Neuronal stem cell (in vitro differentiated cells): ENCODE measurements around the gene MASP2.
"Not testable (repeated sequence)": the region's sequence is repeated elsewhere in the genome, so short reads cannot be mapped to it uniquely, and the experiment has no call there.

ENCODE experiments used
- DNase-seq: peaks from one replicate; pipeline ENCODE4 v3.0.0-alpha.2; 2013; ENCODE audit warnings: low spot score
- H2AFZ ChIP-seq: one replicate; pipeline ENCODE4 v1.6.1; 2013; ENCODE audit warnings: mild to moderate bottlenecking, low read length, inconsistent platforms
- H2AK5ac ChIP-seq: 2 replicates; pipeline ENCODE4 v1.6.1; 2013; ENCODE audit warnings: low read depth, mild to moderate bottlenecking, inconsistent platforms, low read length, moderate library complexity, mixed read lengths
- H2BK120ac ChIP-seq: 2 replicates; pipeline ENCODE4 v1.6.1; 2013; ENCODE audit warnings: low read depth, mild to moderate bottlenecking, inconsistent platforms, low read length, moderate library complexity, mixed read lengths
- H2BK12ac ChIP-seq: one replicate; pipeline ENCODE4 v1.6.1; 2013; ENCODE audit warnings: low read length, inconsistent platforms
- H2BK15ac ChIP-seq: 2 replicates; pipeline ENCODE4 v1.6.1; 2013; ENCODE audit warnings: mild to moderate bottlenecking, low read length, inconsistent platforms, mixed read lengths
- H2BK5ac ChIP-seq: one replicate; pipeline ENCODE4 v1.6.1; 2013; ENCODE audit warnings: inconsistent platforms, mild to moderate bottlenecking, low read length, moderate library complexity
- H3K14ac ChIP-seq: one replicate; pipeline ENCODE4 v1.6.1; 2013; ENCODE audit warnings: low read length, inconsistent platforms
- H3K18ac ChIP-seq: 2 replicates; pipeline ENCODE4 v1.6.1; 2013; ENCODE audit warnings: low read length, inconsistent platforms
- H3K23ac ChIP-seq: 2 replicates; pipeline ENCODE4 v1.6.1; 2013; ENCODE audit warnings: low read depth, mild to moderate bottlenecking, mixed read lengths, low read length, inconsistent platforms; ENCODE audit not compliant: poor library complexity
- H3K27ac ChIP-seq: replicated peaks from 3 replicates; pipeline ENCODE4 v1.5.1; 2013; ENCODE audit warnings: low read length, inconsistent platforms
- H3K27me3 ChIP-seq, 3 experiments: 2 replicates each; pipeline ENCODE4 v1.6.1; 2013; ENCODE audit warnings: low read length in 3 of 3, mild to moderate bottlenecking in 2 of 3, inconsistent platforms in 1 of 3, low read depth in 1 of 3, mixed read lengths in 1 of 3, moderate library complexity in 1 of 3; ENCODE audit not compliant: control insufficient read depth in 3 of 3, insufficient read depth in 3 of 3
- H3K36me3 ChIP-seq, 2 donors: replicated peaks in 1 of 2; 2 replicates each; pipeline ENCODE4 v1.6.1; 2013; ENCODE audit warnings: low read length in 2 of 2; ENCODE audit not compliant: control insufficient read depth in 2 of 2, insufficient read depth in 2 of 2
- H3K4ac ChIP-seq: 2 replicates; pipeline ENCODE4 v1.6.1; 2013; ENCODE audit warnings: inconsistent platforms, mild to moderate bottlenecking, low read length, moderate library complexity
- H3K4me1 ChIP-seq, 2 donors: 1 replicate in 1 of 2; 2 replicates in 1 of 2; pipeline ENCODE4 v1.6.1; 2013; ENCODE audit warnings: low read length in 2 of 2, low read depth in 1 of 2; ENCODE audit not compliant: control insufficient read depth in 2 of 2, insufficient read depth in 1 of 2
- H3K4me2 ChIP-seq: one replicate; pipeline ENCODE4 v1.6.1; 2013; ENCODE audit warnings: mild to moderate bottlenecking, low read length, inconsistent platforms; ENCODE audit not compliant: insufficient read depth, poor library complexity, severe bottlenecking
- H3K4me3 ChIP-seq, 2 donors: 2 replicates each; pipeline ENCODE4 v1.5.1; 2013; ENCODE audit warnings: low read length in 2 of 2, mild to moderate bottlenecking in 2 of 2, inconsistent platforms in 1 of 2, moderate library complexity in 1 of 2
- H3K79me1 ChIP-seq: one replicate; pipeline ENCODE4 v1.6.1; 2013; ENCODE audit warnings: low read depth, mild to moderate bottlenecking, inconsistent platforms, low read length, moderate library complexity
- H3K9ac ChIP-seq: one replicate; pipeline ENCODE4 v1.6.1; 2013; ENCODE audit warnings: mild to moderate bottlenecking, low read depth, low read length, inconsistent platforms; ENCODE audit not compliant: poor library complexity
- H3K9me3 ChIP-seq, 2 donors: replicated peaks in 1 of 2; 2 replicates each; pipeline versions ENCODE3 to v1.6.1; 2013; ENCODE audit warnings: low read length in 2 of 2, mild to moderate bottlenecking in 2 of 2, inconsistent platforms in 1 of 2, low read depth in 1 of 2, mixed read lengths in 1 of 2, moderate library complexity in 1 of 2; ENCODE audit not compliant: control insufficient read depth in 2 of 2, insufficient read depth in 1 of 2
- H4K8ac ChIP-seq: one replicate; pipeline ENCODE4 v1.6.1; 2013; ENCODE audit warnings: low read depth, mild to moderate bottlenecking, inconsistent platforms, low read length, moderate library complexity
- H4K91ac ChIP-seq: one replicate; pipeline ENCODE4 v1.6.1; 2013; ENCODE audit warnings: low read length, low read depth, mild to moderate bottlenecking, inconsistent platforms; ENCODE audit not compliant: poor library complexity
- WGBS, 2 donors: extraction: QIAGEN DNeasy Blood & Tissue Kit; methylation state at CpG; one replicate each; pipeline ENCODE4 v1.1.7; 2013; ENCODE audit warnings: missing lambda C conversion rate in 2 of 2, mixed read lengths in 1 of 2; ENCODE audit not compliant: insufficient read length in 2 of 2, insufficient replicate concordance in 1 of 2; ENCODE audit errors: extremely low coverage in 2 of 2; 5-methylcytosine and 5-hydroxymethylcytosine counted together

Gene MASP2

GRCh38 chr1:11000526-11000925, 46.5 kb downstream of the MASP2 start:
- Histone ChIP-seq H4K91ac (no peak overlapping the region), H3K9ac (no peak overlapping the region), H2BK120ac (no peak overlapping the region), H3K4me3 (no peak overlapping the region), H2BK15ac (no peak overlapping the region), H3K27me3 (no peaks in the 10 kb centered on the region), H3K79me1 (no peaks in the 10 kb centered on the region), H2AFZ (no peak overlapping the region), H3K14ac (no peak overlapping the region), H3K4me1 (no peaks in the 10 kb centered on the region), H3K36me3 (no peaks in the 10 kb centered on the region), H3K4ac (no peak overlapping the region), H3K4me2 (no peak overlapping the region), H2BK5ac (no peak overlapping the region), H2BK12ac (no peak overlapping the region), H3K9me3 (peaks cover 0 to 2% of the 10 kb centered on the region in 2 donors), H3K18ac (no peak overlapping the region), H3K23ac (no peak overlapping the region), H3K27ac (no peak overlapping the region), H4K8ac (no peak overlapping the region), H2AK5ac (no peak overlapping the region)
- no CpG with 5 or more reads among the region's 1 CpG for WGBS, 2 donors
- DNase-seq, result no peak

GRCh38 chr1:10996100-10996499, 50.9 kb downstream of the MASP2 start:
- Histone ChIP-seq H3K4me3 (no peak overlapping the region), H2BK5ac (no peak overlapping the region), H3K36me3 (no peaks in the 10 kb centered on the region), H3K27ac (no peak overlapping the region), H3K23ac (no peak overlapping the region), H3K4me1 (no peaks in the 10 kb centered on the region), H3K4ac (no peak overlapping the region), H2AK5ac (no peak overlapping the region), H4K91ac (no peak overlapping the region), H3K18ac (no peak overlapping the region), H3K79me1 (no peaks in the 10 kb centered on the region), H4K8ac (no peak overlapping the region), H2BK120ac (no peak overlapping the region), H3K9ac (no peak overlapping the region), H3K9me3 (peaks cover 0 to 2% of the 10 kb centered on the region in 2 donors), H2BK15ac (no peak overlapping the region), H2BK12ac (no peak overlapping the region), H3K4me2 (no peak overlapping the region), H3K27me3 (peaks cover 0 to 6% (median 0%) of the 10 kb centered on the region in 3 experiments), H2AFZ (no peak overlapping the region), H3K14ac (no peak overlapping the region)
- no CpG with 5 or more reads among the region's 3 CpGs for WGBS, 2 donors
- DNase-seq, result no peak

GRCh38 chr1:10992864-10993263, 54.2 kb downstream of the MASP2 start:
- Histone ChIP-seq H4K8ac (no peak overlapping the region), H3K27me3 (peaks cover 0 to 9% (median 0%) of the 10 kb centered on the region in 3 experiments), H2BK120ac (no peak overlapping the region), H3K9ac (no peak overlapping the region), H3K4me3 (no peak overlapping the region), H2BK15ac (no peak overlapping the region), H2BK12ac (no peak overlapping the region), H3K4me1 (peaks cover 0 to 2% of the 10 kb centered on the region in 2 donors), H3K18ac (no peak overlapping the region), H3K27ac (no peak overlapping the region), H3K9me3 (no peaks in the 10 kb centered on the region), H3K36me3 (no peaks in the 10 kb centered on the region), H3K23ac (no peak overlapping the region), H2AK5ac (no peak overlapping the region), H3K4ac (no peak overlapping the region), H3K14ac (no peak overlapping the region), H2BK5ac (no peak overlapping the region), H2AFZ (no peak overlapping the region), H3K4me2 (no peak overlapping the region), H3K79me1 (no peaks in the 10 kb centered on the region), H4K91ac (no peak overlapping the region)
- no CpG with 5 or more reads among the region's 4 CpGs for WGBS, 2 donors
- DNase-seq, result no peak

- not testable (repeated sequence) for H2BK5ac ChIP-seq, H3K27ac ChIP-seq, H2BK12ac ChIP-seq, H3K36me3 ChIP-seq, H3K4me3 ChIP-seq, H3K4ac ChIP-seq, H3K4me2 ChIP-seq, H2AK5ac ChIP-seq, H3K14ac ChIP-seq, H3K79me1 ChIP-seq, H4K8ac ChIP-seq, H3K18ac ChIP-seq, H3K4me1 ChIP-seq, H3K9ac ChIP-seq, H3K27me3 ChIP-seq, DNase-seq, H3K23ac ChIP-seq, H2BK15ac ChIP-seq, H3K9me3 ChIP-seq, H2BK120ac ChIP-seq, H2AFZ ChIP-seq, H4K91ac ChIP-seq
- no CpG with 5 or more reads among the region's 2 CpGs for WGBS, 2 donors
These were observed 55.0 kb downstream of the MASP2 start for GRCh38 chr1:10992004-10992403.
